ENCODE measurements around the gene NPFFR1. TPM values are rescaled to one million over a fixed set of nuclear protein-coding genes. Genes with fewer than 3 reads are reported as not detected.

Gene NPFFR1
- total RNA-seq, 1 donor from 2014 or later = not detected

GRCh38 chr10:70206762-70207161 is 77.0 kb downstream of the NPFFR1 start:
- H3K4me3 Mint-ChIP-seq = no peak overlapping the region
- DNase-seq (ENCODE audit: low spot score) = no peak
- peaks cover 2% of the 10 kb centered on the region for H3K4me1 Mint-ChIP-seq (ENCODE audit: low read depth)
- H3K27me3 Mint-ChIP-seq (ENCODE audit: insufficient read depth) = no peaks in the 10 kb centered on the region
- peaks cover 33% of the 10 kb centered on the region for H3K36me3 Mint-ChIP-seq (ENCODE audit: low read depth)
- intact Hi-C loops (cut with micrococcal nuclease) = no loop called here
- no peak overlapping the region for H3K27ac Mint-ChIP-seq
- H3K9me3 Mint-ChIP-seq = no peaks in the 10 kb centered on the region

DNA sequence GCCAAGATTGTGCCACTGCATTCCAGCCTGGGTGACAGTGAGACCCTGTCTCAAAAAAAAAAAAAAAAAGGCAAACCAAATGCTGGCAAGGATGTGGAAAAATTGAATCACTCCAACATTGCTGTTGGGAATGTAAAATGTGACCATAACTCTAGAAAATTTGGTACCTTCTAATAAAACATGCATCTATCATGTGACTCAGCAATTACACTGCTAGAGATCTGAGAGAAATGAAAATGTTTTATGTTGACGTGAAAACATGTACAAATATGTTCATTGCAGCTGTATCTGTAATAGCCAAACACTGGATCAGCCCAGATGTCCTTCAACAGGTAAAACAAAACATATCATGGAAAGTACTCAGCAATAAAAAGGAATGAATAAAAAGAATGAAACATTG is 82.7 kb downstream of the NPFFR1 start:
- Mint-ChIP-seq H3K27ac (no peak overlapping the region), H3K36me3 (ENCODE audit: low read depth) (peaks cover 45% of the 10 kb centered on the region), H3K4me1 (ENCODE audit: low read depth) (peaks cover 27% of the 10 kb centered on the region), H3K4me3 (no peak overlapping the region), H3K27me3 (ENCODE audit: insufficient read depth) (no peaks in the 10 kb centered on the region), H3K9me3 (no peaks in the 10 kb centered on the region)
- DNase-seq (ENCODE audit: low spot score) = no peak
- intact Hi-C loops (cut with micrococcal nuclease) = loop anchor here (2.0 kb wide), 1 partner anchor 54 kb away; the partner anchor contains the start of gene TYSND1

GRCh38 chr10:70198696-70199466 is 84.9 kb downstream of the NPFFR1 start:
- Mint-ChIP-seq H3K36me3 (ENCODE audit: low read depth) (peaks cover 38% of the 10 kb centered on the region), H3K27ac (no peak overlapping the region), H3K4me1 (ENCODE audit: low read depth) (peaks cover 27% of the 10 kb centered on the region), H3K4me3 (no peak overlapping the region), H3K27me3 (ENCODE audit: insufficient read depth) (no peaks in the 10 kb centered on the region), H3K9me3 (no peaks in the 10 kb centered on the region)
- DNase-seq (ENCODE audit: low spot score) = no peak
- intact Hi-C loops (cut with micrococcal nuclease) = loop anchor here (5.0 kb wide), 1 partner anchor 37 kb away; no protein-coding TSS in a partner anchor

Other genes starting within 250 kb of the NPFFR1 start
- gene MACROH2A2, start 231.2 kb downstream of the NPFFR1 start, total RNA-seq = 3.4 and 3.5 TPM in 2 replicates
- 7.1 and 7.3 TPM in 2 replicates for gene AIFM2, start 151.2 kb downstream of the NPFFR1 start, total RNA-seq
- 12.6 and 12.7 TPM in 2 replicates for gene TYSND1, start 137.3 kb downstream of the NPFFR1 start, total RNA-seq
- 117 TPM in 2 replicates for gene SAR1A, start 113.5 kb downstream of the NPFFR1 start, total RNA-seq
- gene PPA1, start 50.6 kb downstream of the NPFFR1 start, total RNA-seq = 374 and 393 TPM in 2 replicates
- 14.6 and 14.9 TPM in 2 replicates for gene LRRC20, start 98.6 kb upstream of the NPFFR1 start, total RNA-seq
- gene EIF4EBP2, start 120.1 kb upstream of the NPFFR1 start, total RNA-seq = 36.6 and 37.7 TPM in 2 replicates
- not detected in 2 replicates for gene NODAL, start 157.7 kb upstream of the NPFFR1 start, total RNA-seq
- 0.83 and 0.88 TPM in 2 replicates for gene PALD1, start 194.8 kb upstream of the NPFFR1 start, total RNA-seq

All from activated T-helper 1 cell treated with anti-CD3 and anti-CD28 coated beads, Interleukin-12 subunit alpha, Interleukin-12 subunit beta, Interleukin-2, Interleukin-4 antibody, amounts not matched to agents 30 ng/mL and 10 ng/mL and 1 ng/mL, durations not matched to agents 14 hours and 24 hours and 36 hours (primary cell).